Breast epithelium (tissue), 3 donors: ENCODE results near the gene RNASE7.

Experiments used
- CTCF ChIP-seq, 3 donors: fragments of 450-650 bp; IDR thresholded peaks; one replicate each; pipeline ENCODE4 v1.5.1; 2016 to 2017; ENCODE audit warnings: antibody characterized with exemption in 3 of 3, mild to moderate bottlenecking in 3 of 3, moderate library complexity in 3 of 3
- POLR2A ChIP-seq: fragments of 450-650 bp; IDR thresholded peaks from one replicate; pipeline ENCODE4 v1.6.1; 2016; ENCODE audit warnings: antibody characterized with exemption, mild to moderate bottlenecking, moderate library complexity

DNA sequence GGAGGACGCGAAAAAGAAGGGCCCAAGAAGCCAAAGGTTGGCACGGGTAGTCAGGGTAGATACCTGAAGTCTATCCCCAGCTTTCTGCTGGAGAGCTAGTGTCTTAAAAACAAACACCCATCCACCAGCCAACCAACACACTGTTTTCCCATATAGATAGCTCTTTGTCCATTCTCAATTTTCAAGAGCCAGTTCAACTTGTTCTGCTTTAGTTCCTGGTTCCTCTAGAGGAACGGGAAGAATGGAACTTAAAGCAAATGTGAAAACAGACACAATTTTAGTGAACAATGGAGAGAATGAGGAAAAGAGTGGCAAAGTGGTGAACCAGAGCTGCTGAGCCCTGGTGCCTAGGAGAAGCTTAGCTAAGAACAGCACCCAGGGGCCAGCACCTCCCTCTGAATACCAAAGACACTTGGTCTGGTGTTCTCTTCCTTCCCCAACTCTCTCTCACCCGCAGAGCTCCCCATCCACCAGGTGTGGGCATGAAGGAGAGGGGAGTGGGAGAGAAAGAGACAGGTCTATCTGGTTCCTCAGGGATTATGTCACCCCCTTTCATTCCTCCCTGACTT is 21.1 kb upstream of the RNASE7 start:
- TF ChIP-seq CTCF (IDR thresholded peaks at IDR 0.05) = no peak
- TF ChIP-seq POLR2A = no peak
